GM20000 (cell line): ENCODE data around the gene PABPC1L.
A peak's percentile ranks its signal among the peaks of the same experiment; 100 is the strongest.

Experiments
- DNase-seq: peaks from one replicate; pipeline ENCODE4 v3.0.0; 2012; ENCODE audit warnings: low spot score
- CTCF ChIP-seq: IDR thresholded peaks from 2 replicates; pipeline ENCODE4 v1.5.1; 2012; ENCODE audit warnings: mild to moderate bottlenecking, control low read depth; ENCODE audit errors: extremely low read depth, missing control alignments

Gene PABPC1L

GRCh38 chr20:44883214-44883902, 26.5 kb upstream of the PABPC1L start:
- TF ChIP-seq CTCF = no peak

GRCh38 chr20:44884907-44885391, 24.9 kb upstream of the PABPC1L start:
- no peak for TF ChIP-seq CTCF
- DNase-seq = no peak

More at GRCh38 chr20:44883214-44883902, 26.5 kb upstream of the PABPC1L start:
- DNase-seq = no peak

GRCh38 chr20:44885392-44886265, 24.2 kb upstream of the PABPC1L start, which contains the start of gene YWHAB:
YWHAB (plus strand) TSS chr20:44885705; CDS start chr20:44901534, 15,829 bp downstream.
- peak; percentile 98 for DNase-seq
- TF ChIP-seq CTCF = no peak

GRCh38 chr20:44886266-44886651, 23.6 kb upstream of the PABPC1L start:
- DNase-seq = no peak
- TF ChIP-seq CTCF = no peak

- TF ChIP-seq CTCF = no peak
- no peak for DNase-seq
Observed at GRCh38 chr20:44886828-44887227, 23.0 kb upstream of the PABPC1L start.

GRCh38 chr20:44887466-44887865, 22.4 kb upstream of the PABPC1L start:
- no peak for TF ChIP-seq CTCF
- DNase-seq = no peak
